SK-MEL-5 (cell line): ENCODE measurements around the gene RIMOC1. TPM values are rescaled to one million over a fixed set of nuclear protein-coding genes. Genes with fewer than 3 reads are reported as not detected.
"Not testable (repeated sequence)": the region's sequence is repeated elsewhere in the genome, so short reads cannot be mapped to it uniquely, and the experiment has no call there.

Experiments used
- DNase-seq: peaks from one replicate; pipeline ENCODE4 v3.0.0-alpha.2; 2016; ENCODE audit warnings: low read depth, low spot score
- in situ Hi-C: cut with HindIII; loops from 2 replicates; pipeline ENCODE4 v1.10.0; 2016; ENCODE audit warnings: low sequenced_read_pairs, high pct_unique_total_duplicates, low pct_unique_long_range_greater_than_20kb
- total RNA-seq: library from RNA; depleted of rRNA; stranded (reverse); fragments of >200 nt; shearing (Covaris generic); gene quantifications from 2 replicates; pipeline ENCODE4 v1.2.3, GENCODE V29; 2014; rRNA removed

RIMOC1 gene
- total RNA-seq, 1 experiment from 2014 or later, result 67.8 TPM

DNA sequence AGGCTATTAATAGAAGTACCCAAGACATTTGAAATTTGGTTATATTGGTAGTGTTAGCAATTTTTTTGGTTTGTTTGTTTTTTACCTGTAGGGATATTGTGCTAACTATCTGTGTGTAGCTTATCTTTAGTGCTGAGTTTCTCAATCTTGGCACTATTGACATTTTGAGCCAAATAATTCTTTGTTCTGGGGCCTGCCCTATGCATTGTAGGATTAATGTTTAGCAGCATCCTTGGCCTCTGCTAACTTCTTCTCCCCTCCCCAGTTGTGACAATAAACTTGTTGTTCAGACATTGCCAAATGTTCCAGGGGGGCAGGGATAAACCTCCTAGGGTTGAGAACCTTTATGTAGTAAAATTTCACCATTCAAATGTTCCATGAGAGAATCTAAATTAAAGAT lies 24.9 kb downstream of the RIMOC1 start:
- no peak for DNase-seq
- in situ Hi-C loops, result no loop called here

GRCh38 chr5:41932770-41933169 lies 28.6 kb downstream of the RIMOC1 start:
- DNase-seq, result no peak
- in situ Hi-C loops, result no loop called here

- in situ Hi-C loops, result no loop called here
- no peak for DNase-seq
Measured at GRCh38 chr5:41935544-41935943, 31.4 kb downstream of the RIMOC1 start.

DNA sequence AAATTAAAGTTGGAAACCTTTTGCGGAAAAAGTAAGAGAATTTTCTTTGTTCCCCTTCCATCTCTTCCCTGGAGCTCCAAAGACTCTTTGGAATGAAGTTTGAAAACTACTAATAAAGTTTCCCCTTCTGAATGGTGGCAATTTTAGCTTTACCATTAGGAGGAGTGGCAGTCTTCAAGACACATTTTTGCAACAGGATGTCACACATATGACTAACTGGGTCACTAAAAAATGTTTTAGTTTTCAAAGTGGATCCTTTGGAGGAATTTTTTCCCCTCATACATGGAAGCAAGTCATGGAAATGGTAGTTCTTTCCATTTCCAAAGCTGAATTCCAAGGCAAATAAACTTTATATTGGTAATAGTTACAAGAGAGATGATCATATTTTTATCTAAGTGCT lies 36.5 kb downstream of the RIMOC1 start:
- DNase-seq, result no peak
- in situ Hi-C loops, result no loop called here

DNA sequence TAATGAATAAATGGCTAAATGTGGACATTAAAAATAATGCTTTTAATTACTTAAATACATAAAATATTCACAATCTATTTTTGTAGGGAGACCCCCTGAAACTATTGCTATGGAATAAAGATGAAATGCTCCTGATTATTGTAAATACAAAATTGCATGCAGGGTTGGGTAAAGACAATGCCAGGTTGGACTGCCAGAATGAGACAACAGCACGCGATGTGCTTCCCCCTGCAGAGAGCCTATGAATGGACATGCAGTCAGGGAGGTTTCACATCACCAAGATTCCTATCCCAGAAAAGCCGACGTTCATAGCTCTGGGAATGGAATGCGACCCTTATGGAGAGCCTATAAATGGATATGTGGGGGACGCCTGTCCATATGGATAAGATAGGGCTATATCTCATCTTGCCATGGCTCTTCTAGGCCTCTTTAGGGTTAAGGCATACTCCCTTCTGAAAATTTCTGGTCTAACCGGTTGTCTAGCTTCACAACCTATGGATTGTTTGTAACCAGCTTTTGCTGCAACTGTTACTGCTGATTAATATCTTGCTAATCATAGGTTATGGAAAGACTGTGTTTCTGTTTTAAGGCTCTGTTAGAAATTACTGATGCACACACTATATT lies 41.3 kb downstream of the RIMOC1 start:
- in situ Hi-C loops, DNase-seq: not testable (repeated sequence)

GRCh38 chr5:41951224-41951623 lies 47.1 kb downstream of the RIMOC1 start:
- DNase-seq, result no peak
- in situ Hi-C loops, result no loop called here

Other genes with a start within 250 kb of the RIMOC1 start
- gene OXCT1, start 33.9 kb upstream of the RIMOC1 start, total RNA-seq, result 42.1 and 46.5 TPM in 2 replicates
- 13.0 and 15.7 TPM in 2 replicates for gene FBXO4, start 20.9 kb downstream of the RIMOC1 start, total RNA-seq